HepG2 (cell line): Measurements from ENCODE around the gene EHD1. TPM values are rescaled to one million over a fixed set of nuclear protein-coding genes. Genes with fewer than 3 reads are reported as not detected.
A peak's percentile ranks its signal among the peaks of the same experiment; 100 is the strongest.

Experiments
- ARID2 ChIP-seq: sonication (generic); formaldehyde crosslinking; IDR thresholded peaks from 2 replicates; pipeline ENCODE4 v1.8.1; 2022; ENCODE audit warnings: mild to moderate bottlenecking, missing genetic modification reagents, borderline replicate concordance
- DPF2 ChIP-seq: sonication (generic); formaldehyde crosslinking; IDR thresholded peaks from 2 replicates; pipeline ENCODE4 v1.4.0; 2020; ENCODE audit warnings: mild to moderate bottlenecking, low read depth, missing genetic modification reagents, borderline replicate concordance
- ELF3 ChIP-seq: IDR thresholded peaks from 2 replicates; pipeline ENCODE4 v1.6.1; 2016; ENCODE audit warnings: missing genetic modification reagents, missing compliant biosample characterization
- ETV5 ChIP-seq: IDR thresholded peaks from 2 replicates; pipeline ENCODE4 v1.6.1; 2018; ENCODE audit warnings: missing biosample characterization, missing genetic modification reagents, inconsistent platforms, borderline replicate concordance
- KMT2B ChIP-seq: IDR thresholded peaks from 2 replicates; pipeline ENCODE4 v1.6.1; 2016; ENCODE audit warnings: missing genetic modification reagents, missing compliant biosample characterization
- NCOA1 ChIP-seq: sonication (generic); formaldehyde crosslinking; IDR thresholded peaks from 2 replicates; pipeline ENCODE4 v1.9.0; 2021; ENCODE audit warnings: missing genetic modification reagents
- NR1H2 ChIP-seq: sonication (generic); formaldehyde crosslinking; IDR thresholded peaks from 2 replicates; pipeline ENCODE4 v1.8.1; 2022; ENCODE audit warnings: low read depth, missing genetic modification reagents, borderline replicate concordance
- PHF21A ChIP-seq: sonication (generic); formaldehyde crosslinking; IDR thresholded peaks from 2 replicates; pipeline ENCODE4 v1.5.0; 2020; ENCODE audit warnings: mild to moderate bottlenecking, missing genetic modification reagents
- PRMT3 ChIP-seq: sonication (generic); formaldehyde crosslinking; IDR thresholded peaks from 2 replicates; pipeline ENCODE4 v1.8.1; 2022; ENCODE audit warnings: low read depth, mild to moderate bottlenecking, moderate library complexity, missing genetic modification reagents, borderline replicate concordance
- SMARCC2 ChIP-seq: fragments of 450-650 bp; IDR thresholded peaks from 2 replicates; pipeline ENCODE4 v1.6.1; 2017; ENCODE audit warnings: antibody characterized with exemption, mild to moderate bottlenecking
- STAG1 ChIP-seq: sonication (generic); formaldehyde crosslinking; IDR thresholded peaks from 2 replicates; pipeline ENCODE4 v1.4.0; 2020; ENCODE audit warnings: missing genetic modification reagents
- TEAD3 ChIP-seq: optimal IDR thresholded peaks from 2 replicates; pipeline ENCODE3; 2016; ENCODE audit warnings: borderline replicate concordance
- ZEB1 ChIP-seq: IDR thresholded peaks from 2 replicates; pipeline ENCODE4 v1.6.1; 2012; ENCODE audit warnings: mild to moderate bottlenecking, low read depth, inconsistent platforms; ENCODE audit not compliant: insufficient replicate concordance
- ZNF205 ChIP-seq: IDR thresholded peaks from 2 replicates; pipeline ENCODE4 v1.6.1; 2018; ENCODE audit warnings: missing biosample characterization, missing genetic modification reagents
- ZNF34 ChIP-seq: sonication (generic); formaldehyde crosslinking; IDR thresholded peaks from 2 replicates; pipeline ENCODE4 v1.4.0; 2020; ENCODE audit warnings: mild to moderate bottlenecking, missing genetic modification reagents, borderline replicate concordance
- ZNF816 ChIP-seq: sonication (generic); formaldehyde crosslinking; IDR thresholded peaks from 2 replicates; pipeline ENCODE4 v1.8.0; 2022; ENCODE audit warnings: missing genetic modification reagents, mild to moderate bottlenecking, borderline replicate concordance
- ZNF891 ChIP-seq: sonication (generic); formaldehyde crosslinking; IDR thresholded peaks from 2 replicates; pipeline ENCODE4 v1.5.0; 2020; ENCODE audit warnings: mild to moderate bottlenecking, missing genetic modification reagents
- polyA plus RNA-seq, 8 experiments: library from polyadenylated mRNA; depleted of rRNA in 3 of 8; stranded (reverse) in 7 of 8; unstranded in 1 of 8; fragments of >200 nt; fragmentation: Illumina TruSeq in 4 of 8; extraction: Trizol in 4 of 8; gene quantifications; 2 replicates each; pipeline versions ENCODE4 v1.2.1 to v1.2.3, GENCODE V29; 2011 to 2016; ENCODE audit warnings: low read depth in 4 of 8, missing spikeins in 1 of 8, mixed read lengths in 1 of 8; ENCODE audit not compliant: insufficient read depth in 1 of 8
- total RNA-seq, 5 experiments: library from RNA; depleted of rRNA; stranded (reverse); fragments of >200 nt; fragmentation: Illumina TruSeq; extraction: Trizol; gene quantifications; 2 replicates each; pipeline ENCODE4 v1.2.3, GENCODE V29; 2016; ENCODE audit warnings: low read depth in 1 of 5
- TF ChIP-seq, protein P1 (sequence below): sonication (generic); formaldehyde crosslinking; IDR thresholded peaks from 2 replicates; pipeline ENCODE4 v1.4.0; 2020; ENCODE audit warnings: missing genetic modification reagents
- TF ChIP-seq, protein P2 (sequence below): IDR thresholded peaks from 2 replicates; pipeline ENCODE4 v1.6.1; 2012; ENCODE audit warnings: inconsistent platforms
- TF ChIP-seq, protein P3 (sequence below): sonication (generic); formaldehyde crosslinking; IDR thresholded peaks from 2 replicates; pipeline ENCODE4 v1.8.0; 2022; ENCODE audit warnings: mild to moderate bottlenecking, missing genetic modification reagents, borderline replicate concordance
- TF ChIP-seq, protein P4 (sequence below): sonication (generic); formaldehyde crosslinking; IDR thresholded peaks from 2 replicates; pipeline ENCODE4 v1.8.0; 2022; ENCODE audit warnings: low read depth, missing genetic modification reagents
- TF ChIP-seq, protein P5 (sequence below): sonication (generic); formaldehyde crosslinking; IDR thresholded peaks from 2 replicates; pipeline ENCODE4 v1.4.0; 2020; ENCODE audit warnings: missing genetic modification reagents, mild to moderate bottlenecking, borderline replicate concordance

EHD1 gene
- total and polyA plus RNA-seq, 2 of the 13 experiments (the other 11 are each of a cell fraction or from before 2014, with no cell fraction given): 23.6 to 26.6 TPM

DNA sequence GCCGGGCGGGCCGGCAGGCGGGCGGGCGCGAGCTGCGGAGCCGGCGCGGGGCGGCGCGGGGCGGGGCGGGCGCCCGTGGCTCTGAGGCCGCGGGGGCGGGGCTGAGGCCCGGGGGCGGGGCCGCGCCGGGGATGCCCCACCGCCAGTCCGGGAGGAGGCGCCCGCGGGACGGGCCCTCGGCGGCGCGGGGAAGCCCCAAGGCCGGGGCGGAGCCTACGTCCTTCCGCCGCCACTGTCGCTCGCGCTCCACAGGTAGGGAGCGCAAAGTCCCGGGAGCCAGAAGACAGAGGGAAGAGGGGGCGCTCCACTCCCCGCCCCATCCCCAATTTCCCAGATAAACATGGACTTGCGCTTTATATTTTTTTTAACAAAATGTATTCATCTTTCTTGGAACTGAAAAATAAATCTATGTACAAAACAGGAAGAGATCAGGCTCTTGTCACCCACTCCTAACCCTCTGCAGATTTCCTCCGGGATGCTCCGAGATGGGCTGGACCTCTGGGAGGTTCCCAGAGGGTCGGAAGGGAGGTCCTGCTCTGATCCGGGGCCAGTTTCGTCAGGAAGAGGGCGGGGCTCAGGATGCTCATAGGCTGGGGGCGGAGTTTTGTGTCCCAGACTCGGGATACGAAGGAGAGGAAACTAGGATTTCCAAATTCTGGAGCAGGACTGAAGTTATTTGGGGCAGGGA, 75.1 kb downstream of the EHD1 start, which contains the start of gene MAP4K2 (continued):
- TF ChIP-seq, protein P1, sequence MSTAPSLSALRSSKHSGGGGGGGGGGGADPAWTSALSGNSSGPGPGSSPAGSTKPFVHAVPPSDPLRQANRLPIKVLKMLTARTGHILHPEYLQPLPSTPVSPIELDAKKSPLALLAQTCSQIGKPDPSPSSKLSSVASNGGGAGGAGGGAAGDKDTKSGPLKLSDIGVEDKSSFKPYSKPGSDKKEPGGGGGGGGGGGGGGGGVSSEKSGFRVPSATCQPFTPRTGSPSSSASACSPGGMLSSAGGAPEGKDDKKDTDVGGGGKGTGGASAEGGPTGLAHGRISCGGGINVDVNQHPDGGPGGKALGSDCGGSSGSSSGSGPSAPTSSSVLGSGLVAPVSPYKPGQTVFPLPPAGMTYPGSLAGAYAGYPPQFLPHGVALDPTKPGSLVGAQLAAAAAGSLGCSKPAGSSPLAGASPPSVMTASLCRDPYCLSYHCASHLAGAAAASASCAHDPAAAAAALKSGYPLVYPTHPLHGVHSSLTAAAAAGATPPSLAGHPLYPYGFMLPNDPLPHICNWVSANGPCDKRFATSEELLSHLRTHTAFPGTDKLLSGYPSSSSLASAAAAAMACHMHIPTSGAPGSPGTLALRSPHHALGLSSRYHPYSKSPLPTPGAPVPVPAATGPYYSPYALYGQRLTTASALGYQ (CRISPR knock-in tag): no peak
- no peak for TF ChIP-seq TEAD3 (CRISPR knock-in tag)
- no peak for TF ChIP-seq DPF2 (CRISPR knock-in tag)
- TF ChIP-seq, protein P2, sequence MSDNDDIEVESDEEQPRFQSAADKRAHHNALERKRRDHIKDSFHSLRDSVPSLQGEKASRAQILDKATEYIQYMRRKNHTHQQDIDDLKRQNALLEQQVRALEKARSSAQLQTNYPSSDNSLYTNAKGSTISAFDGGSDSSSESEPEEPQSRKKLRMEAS: 0 out of 2 replicates have a peak, but pooled peaks have one; percentile 7
- TF ChIP-seq STAG1 (CRISPR knock-in tag): peak; percentile 16; the same call in 1 of the 2 replicates
- TF ChIP-seq SMARCC2: no peak
- TF ChIP-seq, protein P3, sequence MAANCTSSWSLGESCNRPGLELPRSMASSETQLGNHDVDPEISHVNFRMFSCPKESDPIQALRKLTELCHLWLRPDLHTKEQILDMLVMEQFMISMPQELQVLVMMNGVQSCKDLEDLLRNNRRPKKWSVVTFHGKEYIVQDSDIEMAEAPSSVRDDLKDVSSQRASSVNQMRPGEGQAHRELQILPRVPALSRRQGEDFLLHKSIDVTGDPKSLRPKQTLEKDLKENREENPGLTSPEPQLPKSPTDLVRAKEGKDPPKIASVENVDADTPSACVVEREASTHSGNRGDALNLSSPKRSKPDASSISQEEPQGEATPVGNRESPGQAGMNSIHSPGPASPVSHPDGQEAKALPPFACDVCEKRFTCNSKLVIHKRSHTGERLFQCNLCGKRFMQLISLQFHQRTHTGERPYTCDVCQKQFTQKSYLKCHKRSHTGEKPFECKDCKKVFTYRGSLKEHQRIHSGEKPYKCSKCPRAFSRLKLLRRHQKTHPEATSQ (CRISPR knock-in tag): no peak
- 0 out of 2 replicates have a peak, but pooled peaks have one; percentile 32 for TF ChIP-seq ELF3 (CRISPR knock-in tag)
- TF ChIP-seq NCOA1 (CRISPR knock-in tag): no peak
- no peak for TF ChIP-seq NR1H2 (CRISPR knock-in tag)
- TF ChIP-seq KMT2B (CRISPR knock-in tag): no peak
- TF ChIP-seq ZNF891 (CRISPR knock-in tag): no peak
- TF ChIP-seq ZNF205: peak; percentile 10; the same call in 1 of the 2 replicates
- peak; percentile 43 for TF ChIP-seq ZEB1
- TF ChIP-seq, protein P4, sequence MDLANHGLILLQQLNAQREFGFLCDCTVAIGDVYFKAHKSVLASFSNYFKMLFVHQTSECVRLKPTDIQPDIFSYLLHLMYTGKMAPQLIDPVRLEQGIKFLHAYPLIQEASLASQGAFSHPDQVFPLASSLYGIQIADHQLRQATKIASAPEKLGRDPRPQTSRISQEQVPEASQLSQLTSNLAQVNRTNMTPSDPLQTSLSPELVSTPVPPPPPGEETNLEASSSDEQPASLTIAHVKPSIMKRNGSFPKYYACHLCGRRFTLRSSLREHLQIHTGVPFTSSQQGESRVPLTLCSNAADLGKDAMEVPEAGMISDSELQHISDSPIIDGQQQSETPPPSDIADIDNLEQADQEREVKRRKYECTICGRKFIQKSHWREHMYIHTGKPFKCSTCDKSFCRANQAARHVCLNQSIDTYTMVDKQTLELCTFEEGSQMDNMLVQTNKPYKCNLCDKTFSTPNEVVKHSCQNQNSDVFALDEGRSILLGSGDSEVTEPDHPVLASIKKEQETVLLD (CRISPR knock-in tag): peak; percentile 93
- 0 out of 2 replicates have a peak, but pooled peaks have one; percentile 29 for TF ChIP-seq PHF21A (CRISPR knock-in tag)
- TF ChIP-seq ZNF34 (CRISPR knock-in tag): no peak
- TF ChIP-seq ARID2 (CRISPR knock-in tag): no peak
- no peak for TF ChIP-seq PRMT3 (CRISPR knock-in tag)
- TF ChIP-seq, protein P5, sequence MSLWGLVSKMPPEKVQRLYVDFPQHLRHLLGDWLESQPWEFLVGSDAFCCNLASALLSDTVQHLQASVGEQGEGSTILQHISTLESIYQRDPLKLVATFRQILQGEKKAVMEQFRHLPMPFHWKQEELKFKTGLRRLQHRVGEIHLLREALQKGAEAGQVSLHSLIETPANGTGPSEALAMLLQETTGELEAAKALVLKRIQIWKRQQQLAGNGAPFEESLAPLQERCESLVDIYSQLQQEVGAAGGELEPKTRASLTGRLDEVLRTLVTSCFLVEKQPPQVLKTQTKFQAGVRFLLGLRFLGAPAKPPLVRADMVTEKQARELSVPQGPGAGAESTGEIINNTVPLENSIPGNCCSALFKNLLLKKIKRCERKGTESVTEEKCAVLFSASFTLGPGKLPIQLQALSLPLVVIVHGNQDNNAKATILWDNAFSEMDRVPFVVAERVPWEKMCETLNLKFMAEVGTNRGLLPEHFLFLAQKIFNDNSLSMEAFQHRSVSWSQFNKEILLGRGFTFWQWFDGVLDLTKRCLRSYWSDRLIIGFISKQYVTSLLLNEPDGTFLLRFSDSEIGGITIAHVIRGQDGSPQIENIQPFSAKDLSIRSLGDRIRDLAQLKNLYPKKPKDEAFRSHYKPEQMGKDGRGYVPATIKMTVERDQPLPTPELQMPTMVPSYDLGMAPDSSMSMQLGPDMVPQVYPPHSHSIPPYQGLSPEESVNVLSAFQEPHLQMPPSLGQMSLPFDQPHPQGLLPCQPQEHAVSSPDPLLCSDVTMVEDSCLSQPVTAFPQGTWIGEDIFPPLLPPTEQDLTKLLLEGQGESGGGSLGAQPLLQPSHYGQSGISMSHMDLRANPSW (CRISPR knock-in tag): 0 out of 2 replicates have a peak, but pooled peaks have one; percentile 15
- TF ChIP-seq ETV5: peak; percentile 48; the same call in 1 of the 2 replicates
- TF ChIP-seq ZNF816 (CRISPR knock-in tag): 0 out of 2 replicates have a peak, but pooled peaks have one; percentile 53
